Tongue (tissue), 2 donors: Measurements from ENCODE around the gene TCAP. TPM values are rescaled to one million over a fixed set of nuclear protein-coding genes. Genes with fewer than 3 reads are reported as not detected.

ENCODE experiments used
- DNase-seq: peaks from one replicate; pipeline ENCODE4 v3.0.0-alpha.2; 2015
- total RNA-seq: library from RNA; depleted of rRNA; stranded (reverse); fragments of >200 nt; gene quantifications from one replicate; pipeline ENCODE4 v1.2.3, GENCODE V29; 2014

TCAP gene, protein sequence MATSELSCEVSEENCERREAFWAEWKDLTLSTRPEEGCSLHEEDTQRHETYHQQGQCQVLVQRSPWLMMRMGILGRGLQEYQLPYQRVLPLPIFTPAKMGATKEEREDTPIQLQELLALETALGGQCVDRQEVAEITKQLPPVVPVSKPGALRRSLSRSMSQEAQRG
- total RNA-seq = 608 TPM

GRCh38 chr17:39664581-39665561 is at the start of gene TCAP:
Gene TCAP, plus strand, starts transcription at chr17:39665349. Its CDS starts 11 bp downstream, at chr17:39665360.
- DNase-seq = peak; percentile 69

GRCh38 chr17:39615434-39615833 is 49.7 kb upstream of the TCAP start:
- DNase-seq = no peak

DNA sequence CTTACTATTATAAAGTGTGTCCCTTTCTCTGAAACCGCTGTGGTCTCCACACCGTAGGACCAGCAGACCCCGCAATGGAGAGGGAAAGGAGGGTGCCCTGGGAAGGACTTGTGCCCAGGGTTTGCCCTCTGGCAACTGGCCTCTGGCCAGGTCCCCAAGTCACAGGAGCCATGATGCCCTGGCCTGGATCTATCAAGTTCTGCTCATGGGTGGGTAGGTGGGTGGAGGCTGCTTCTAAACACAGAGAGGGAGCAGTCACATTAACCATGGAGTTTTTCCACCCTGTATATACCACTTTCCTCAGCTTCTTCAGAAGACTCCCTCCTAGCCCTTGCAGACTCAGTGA is 48.1 kb upstream of the TCAP start:
- DNase-seq = no peak

- DNase-seq = peak; percentile 76
Measured at GRCh38 chr17:39617446-39618245, 47.5 kb upstream of the TCAP start.

DNA sequence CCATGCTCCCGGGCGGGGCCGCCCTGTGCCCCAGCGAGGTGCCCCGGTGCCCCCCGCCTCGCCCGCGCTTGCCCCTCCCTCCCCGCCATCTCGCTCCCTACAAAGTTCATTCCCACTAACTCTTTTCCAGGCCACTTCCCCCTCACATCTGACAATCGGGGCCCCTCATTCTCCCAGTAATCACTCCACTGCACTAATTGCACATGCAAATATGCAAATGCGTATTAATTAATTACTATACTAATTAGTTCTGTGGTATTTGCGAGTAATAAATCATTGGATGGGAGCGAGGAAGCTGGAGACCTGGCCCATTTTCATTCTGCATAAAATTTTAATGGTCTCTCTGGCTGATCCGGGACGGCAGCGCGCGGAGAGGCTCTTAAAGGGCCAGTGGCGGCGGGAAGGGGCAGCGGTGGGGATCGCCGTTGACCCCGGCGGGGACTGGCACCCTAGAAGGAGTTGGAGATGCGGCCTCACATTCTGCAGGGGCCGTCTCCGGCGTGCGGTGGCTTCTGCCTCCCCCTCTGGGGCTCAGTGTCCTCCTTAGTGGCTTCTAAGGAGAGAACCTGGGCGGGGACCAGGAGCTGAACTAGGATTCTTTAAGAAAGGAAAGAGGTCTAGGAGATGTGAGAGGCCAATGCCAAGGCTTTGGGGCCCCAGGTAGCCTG is 46.8 kb upstream of the TCAP start:
- no peak for DNase-seq

- DNase-seq = no peak
Measured at GRCh38 chr17:39618956-39619785, 46.0 kb upstream of the TCAP start.

DNA sequence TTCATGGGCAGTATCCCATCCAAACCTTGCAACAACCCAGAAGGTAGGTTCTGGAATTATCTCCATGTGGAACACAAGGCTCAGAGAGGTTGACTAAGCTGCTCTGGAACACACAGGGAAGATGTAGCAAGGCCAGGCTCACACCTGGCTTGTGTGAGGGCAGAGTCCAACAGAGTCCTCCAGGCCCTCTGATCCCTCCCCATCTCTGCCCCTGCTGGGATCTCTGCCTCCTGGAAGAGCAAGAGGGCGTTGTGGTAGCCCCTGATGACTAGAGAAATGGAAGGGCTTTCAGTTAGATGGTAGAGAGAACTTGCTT is 45.4 kb upstream of the TCAP start:
- DNase-seq = no peak

GRCh38 chr17:39621523-39622379 is 43.4 kb upstream of the TCAP start:
- peak; percentile 95 for DNase-seq

DNA sequence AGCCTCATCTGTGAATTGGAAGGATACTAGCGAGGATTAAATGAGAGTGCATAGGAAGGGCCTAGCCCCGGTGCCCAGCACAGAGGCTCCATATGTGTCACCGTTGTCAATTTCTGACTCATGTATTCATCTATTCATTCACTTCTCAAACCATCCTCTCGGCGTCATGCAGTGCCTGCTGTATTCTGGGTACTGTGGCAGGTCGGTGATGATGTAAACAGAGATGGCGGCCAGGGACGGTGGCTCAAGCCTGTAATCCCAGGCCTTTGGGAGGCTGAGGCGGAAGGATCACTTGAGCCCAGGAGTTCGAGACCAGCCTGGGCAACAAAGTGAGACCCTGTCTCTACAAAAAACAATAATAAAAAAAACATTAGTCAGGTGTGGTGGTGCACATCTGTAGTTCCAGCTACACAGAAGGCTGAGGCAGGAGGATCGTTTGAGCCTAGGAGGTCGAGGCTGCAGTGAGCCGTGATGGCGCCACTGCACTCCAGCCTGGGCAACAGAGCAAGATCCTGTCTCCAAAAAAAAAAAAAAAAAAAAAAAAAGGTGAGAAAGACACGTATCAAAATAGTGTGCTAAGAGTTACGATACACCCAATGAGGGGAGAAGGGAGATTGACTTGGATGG is 42.7 kb upstream of the TCAP start:
- DNase-seq = no peak

DNA sequence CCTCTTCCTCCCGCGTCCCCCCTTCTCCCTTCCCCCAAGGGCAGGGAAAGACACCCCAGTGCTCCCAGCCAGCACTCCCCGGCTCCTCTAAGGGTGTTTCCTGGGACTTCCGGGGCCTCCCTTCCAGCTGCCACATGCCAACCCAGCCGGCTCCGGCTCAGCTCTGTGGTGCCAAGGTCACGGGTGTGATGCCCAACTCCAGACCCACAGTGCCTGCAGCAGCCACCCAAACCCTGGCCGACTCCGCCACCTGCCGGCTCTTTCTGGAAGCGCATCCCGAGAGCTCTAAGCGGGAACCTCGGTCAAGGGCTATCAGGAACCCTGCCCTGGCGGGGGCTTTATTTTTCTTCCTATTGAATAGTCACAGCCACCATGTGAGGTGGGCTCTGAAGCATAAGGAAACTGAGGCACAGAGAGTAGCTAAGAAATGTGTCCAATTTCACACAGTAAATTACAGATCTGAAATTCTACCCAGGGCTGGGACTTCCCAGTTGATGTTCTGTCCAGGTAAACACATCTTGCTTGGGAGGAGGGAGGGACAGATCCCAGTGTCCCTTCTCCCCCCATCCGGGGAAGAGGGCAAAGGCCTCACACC is 41.7 kb upstream of the TCAP start:
- DNase-seq = peak; percentile 86

DNA sequence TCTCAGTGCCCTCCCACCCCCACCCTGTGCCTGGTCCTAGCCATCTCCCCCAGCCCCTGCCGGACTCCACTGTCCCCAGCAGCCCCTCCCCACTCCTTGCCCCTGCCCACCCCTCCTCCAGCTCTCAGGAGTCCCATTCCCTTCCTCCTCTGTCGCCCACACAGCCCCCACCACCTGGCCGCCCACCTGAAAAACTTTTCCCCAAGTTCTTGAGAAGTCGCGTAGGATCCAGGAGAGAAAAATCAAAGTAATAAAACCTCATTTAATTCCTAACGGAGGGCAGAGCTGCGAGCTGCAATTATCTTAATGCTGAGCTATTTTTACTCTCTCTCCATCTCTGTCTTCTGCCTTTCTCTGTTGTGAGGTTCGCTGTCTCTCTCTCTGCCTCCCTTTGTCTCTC is 40.8 kb upstream of the TCAP start:
- DNase-seq = no peak

- DNase-seq = no peak
Measured at GRCh38 chr17:39625198-39625785, 39.9 kb upstream of the TCAP start.

DNA sequence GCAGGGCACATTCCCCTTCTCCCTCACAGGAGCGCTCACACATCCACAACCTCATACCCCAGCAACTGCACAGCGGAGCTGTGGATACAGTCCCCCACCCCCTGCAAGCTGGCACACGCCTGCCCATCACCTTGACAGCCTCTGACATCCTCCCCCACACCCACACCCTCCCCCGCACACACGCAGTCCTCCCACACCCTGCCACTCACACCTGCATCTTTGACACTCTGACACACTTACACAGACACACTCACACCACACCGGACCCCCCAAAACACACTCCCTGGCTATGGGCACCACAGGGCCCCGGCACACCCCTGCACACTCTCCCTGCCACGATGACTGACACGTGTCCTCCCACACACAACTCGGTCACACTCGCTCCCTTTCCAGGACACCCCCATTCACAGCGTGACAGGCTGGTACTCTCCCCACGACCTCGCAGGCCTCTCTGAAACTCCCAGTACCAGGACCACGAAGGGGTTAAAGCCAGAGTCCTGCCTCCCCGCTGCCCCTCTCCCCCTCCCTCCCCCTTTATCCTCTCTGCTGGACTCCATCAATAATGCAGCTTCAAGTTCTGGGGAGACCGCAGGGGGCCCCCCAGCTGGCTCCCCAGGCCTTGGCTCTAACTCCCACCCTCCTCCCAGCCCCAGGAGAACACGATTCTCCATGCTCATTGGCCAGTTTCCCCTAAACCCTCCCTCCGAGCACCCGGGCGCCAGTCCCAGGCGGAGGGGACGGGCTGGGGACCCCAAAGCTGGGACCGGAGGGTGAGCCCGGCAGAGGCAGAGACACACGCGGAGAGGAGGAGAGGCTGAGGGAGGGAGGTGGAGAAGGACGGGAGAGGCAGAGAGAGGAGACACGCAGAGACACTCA is 38.7 kb upstream of the TCAP start, which contains the start of gene PPP1R1B:
Gene PPP1R1B (plus strand): TSS at position 782 of the 876 bp plus-strand sequence. CDS start 441 bp downstream, outside the sequence.
- no peak for DNase-seq

- DNase-seq = no peak
Measured at GRCh38 chr17:39627047-39627711, 38.0 kb upstream of the TCAP start.

- no peak for DNase-seq
Measured at GRCh38 chr17:39627712-39628516, 37.2 kb upstream of the TCAP start.

- DNase-seq = no peak
Measured at GRCh38 chr17:39628655-39629493, 36.3 kb upstream of the TCAP start.
